ENCODE measurements around the gene RAMP2. TPM values are rescaled to one million over a fixed set of nuclear protein-coding genes. Genes with fewer than 3 reads are reported as not detected.

RAMP2 gene
- total RNA-seq, 2 donors from 2014 or later: 4.9 to 5.1 TPM

DNA sequence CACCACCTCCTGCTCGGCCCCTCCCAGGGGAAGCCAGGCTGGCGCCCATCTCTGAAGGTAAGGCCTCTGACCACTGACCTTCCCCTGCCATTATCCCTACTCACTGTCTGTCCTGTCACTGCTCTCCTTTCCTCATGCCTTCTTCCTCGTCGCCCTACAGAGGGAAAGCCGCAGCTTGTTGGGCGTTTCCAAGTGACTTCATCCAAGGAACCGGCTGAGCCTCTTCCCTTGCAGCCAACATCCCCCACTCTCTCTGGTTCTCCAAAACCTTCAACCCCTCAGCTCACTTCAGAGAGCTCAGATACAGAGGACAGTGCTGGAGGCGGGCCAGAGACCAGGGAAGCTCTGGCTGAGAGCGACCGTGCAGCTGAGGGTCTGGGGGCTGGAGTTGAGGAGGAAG, 34.4 kb downstream of the RAMP2 start:
- Mint-ChIP-seq H3K27ac (no peak overlapping the region), H3K9me3 (peaks cover 6% of the 10 kb centered on the region)

DNA sequence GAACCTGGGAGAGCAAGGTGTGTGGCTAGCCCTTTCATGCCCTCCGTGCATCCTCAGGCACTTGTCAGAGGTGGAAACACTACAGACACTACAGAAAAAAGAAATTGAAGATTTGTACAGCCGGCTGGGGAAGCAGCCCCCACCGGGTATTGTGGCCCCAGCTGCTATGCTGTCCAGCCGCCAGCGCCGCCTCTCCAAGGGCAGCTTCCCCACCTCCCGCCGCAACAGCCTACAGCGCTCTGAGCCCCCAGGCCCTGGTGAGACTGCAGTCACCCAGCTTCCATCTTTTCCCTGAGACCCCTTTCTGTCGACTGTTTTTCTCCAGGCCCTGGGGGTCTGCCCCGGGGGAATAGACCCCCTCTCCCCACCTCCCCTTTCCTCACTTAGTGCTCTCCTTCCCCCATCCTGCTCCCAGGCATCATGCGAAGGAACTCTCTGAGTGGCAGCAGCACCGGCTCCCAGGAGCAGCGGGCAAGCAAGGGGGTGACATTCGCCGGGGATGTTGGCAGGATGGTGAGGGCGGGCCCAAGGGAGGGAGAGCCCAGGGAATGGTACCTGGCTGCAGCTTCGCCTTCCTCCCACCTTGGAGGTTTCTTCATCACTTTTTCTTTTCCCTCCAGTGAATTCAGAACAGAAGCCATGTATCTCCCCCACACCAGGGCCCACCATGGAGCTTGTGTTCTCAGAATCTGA, 35.2 kb downstream of the RAMP2 start:
- Mint-ChIP-seq H3K36me3 (ENCODE audit: low read depth) (peaks cover 20% of the 10 kb centered on the region), H3K27me3 (ENCODE audit: insufficient read depth) (peaks cover 24% of the 10 kb centered on the region), H3K4me3 (no peak overlapping the region), H3K27ac (no peak overlapping the region), H3K9me3 (peaks cover 6% of the 10 kb centered on the region), H3K4me1 (peaks cover 10% of the 10 kb centered on the region)
- no peaks in the 10 kb centered on the region for H3K4me1 ChIP-seq (ENCODE audit: control insufficient read depth, insufficient read depth, low read length)
- WGBS, 2 experiments (ENCODE audit: insufficient coverage in 1 of 2, insufficient read length in 1 of 2): 91 to 97% methylated on average over 7 to 18 of the region's 18 CpGs
- no peak for TF ChIP-seq CTCF (conservative IDR thresholded peaks at IDR 0.05)
- H3K36me3 ChIP-seq (ENCODE audit: control insufficient read depth, insufficient read depth, low read length): no peaks in the 10 kb centered on the region
- no peaks in the 10 kb centered on the region for H3K9me3 ChIP-seq (ENCODE audit: control insufficient read depth, low read length)
- H3K4me3 ChIP-seq (ENCODE audit: low read length): no peak overlapping the region
- no peak for DNase-seq
- no peaks in the 10 kb centered on the region for H3K27me3 ChIP-seq (ENCODE audit: control insufficient read depth, insufficient read depth, low read length, poor library complexity, severe bottlenecking)
- no peak overlapping the region for H3K9ac ChIP-seq (ENCODE audit: extremely low read depth, low read length, poor library complexity, severe bottlenecking)
- H3K27ac ChIP-seq (ENCODE audit: low read depth, low read length): no peak overlapping the region

More for the DNA sequence above, 34.4 kb downstream of the RAMP2 start:
- no peak overlapping the region for H3K27ac ChIP-seq (ENCODE audit: low read depth, low read length)
- WGBS, 2 experiments (ENCODE audit: insufficient coverage in 1 of 2, insufficient read length in 1 of 2): 89 to 95% methylated on average over 6 to 10 of the region's 10 CpGs
- H3K27me3 ChIP-seq (ENCODE audit: control insufficient read depth, insufficient read depth, low read length, poor library complexity, severe bottlenecking): no peaks in the 10 kb centered on the region
- H3K9ac ChIP-seq (ENCODE audit: extremely low read depth, low read length, poor library complexity, severe bottlenecking): no peak overlapping the region
- no peak overlapping the region for H3K4me3 ChIP-seq (ENCODE audit: low read length)
- no peak for TF ChIP-seq CTCF (conservative IDR thresholded peaks at IDR 0.05)
- H3K9me3 ChIP-seq (ENCODE audit: control insufficient read depth, low read length): no peaks in the 10 kb centered on the region
- no peaks in the 10 kb centered on the region for H3K36me3 ChIP-seq (ENCODE audit: control insufficient read depth, insufficient read depth, low read length)
- no peak for DNase-seq
- H3K4me3 Mint-ChIP-seq: no peak overlapping the region
- H3K4me1 Mint-ChIP-seq: peaks cover 10% of the 10 kb centered on the region
- peaks cover 23% of the 10 kb centered on the region for H3K27me3 Mint-ChIP-seq (ENCODE audit: insufficient read depth)
- H3K36me3 Mint-ChIP-seq (ENCODE audit: low read depth): peaks cover 20% of the 10 kb centered on the region
- no peaks in the 10 kb centered on the region for H3K4me1 ChIP-seq (ENCODE audit: control insufficient read depth, insufficient read depth, low read length)

- H3K27ac Mint-ChIP-seq: peak overlapping the region; percentile 13
- Histone ChIP-seq H3K27me3 (ENCODE audit: control insufficient read depth, insufficient read depth, low read length, poor library complexity, severe bottlenecking) (no peaks in the 10 kb centered on the region), H3K4me1 (ENCODE audit: control insufficient read depth, insufficient read depth, low read length) (no peaks in the 10 kb centered on the region), H3K9ac (ENCODE audit: extremely low read depth, low read length, poor library complexity, severe bottlenecking) (peak overlapping the region; percentile 54), H3K36me3 (ENCODE audit: control insufficient read depth, insufficient read depth, low read length) (no peaks in the 10 kb centered on the region), H3K4me3 (ENCODE audit: low read length) (peak overlapping the region; percentile 91), H3K27ac (ENCODE audit: low read depth, low read length) (no peak overlapping the region), H3K9me3 (ENCODE audit: control insufficient read depth, low read length) (no peaks in the 10 kb centered on the region)
- no peak for DNase-seq
- peak overlapping the region; percentile 87 for H3K4me3 Mint-ChIP-seq
- peaks cover 23% of the 10 kb centered on the region for H3K27me3 Mint-ChIP-seq (ENCODE audit: insufficient read depth)
- 93 to 98% methylated on average over 7 to 10 of the region's 10 CpGs for WGBS, 2 experiments (ENCODE audit: insufficient coverage in 1 of 2, insufficient read length in 1 of 2)
- H3K9me3 Mint-ChIP-seq: peaks cover 6% of the 10 kb centered on the region
- peaks cover 16% of the 10 kb centered on the region for H3K4me1 Mint-ChIP-seq
- H3K36me3 Mint-ChIP-seq (ENCODE audit: low read depth): peaks cover 20% of the 10 kb centered on the region
- TF ChIP-seq CTCF (conservative IDR thresholded peaks at IDR 0.05): no peak
These were observed 36.3 kb downstream of the RAMP2 start for GRCh38 chr17:42797067-42798007.
